Gastrocnemius medialis (tissue), 4 donors: ENCODE results near the gene TMEM218. TPM values are rescaled to one million over a fixed set of nuclear protein-coding genes. Genes with fewer than 3 reads are reported as not detected.

ENCODE experiments used
- ATAC-seq, 2 donors: fragments of 150-250 bp; one replicate each; pipeline ENCODE4 v1.9.1; 2016
- DNase-seq, 2 donors: peaks; one replicate each; pipeline ENCODE4 v3.0.0-alpha.2; 2019
- H3K27ac ChIP-seq, 4 donors: fragments of 200-600 bp; sonication (generic); 1 replicate in 1 of 4; 2 replicates in 3 of 4; pipeline ENCODE4 v1.5.1; 2016 to 2018; ENCODE audit warnings: mild to moderate bottlenecking in 2 of 4, moderate library complexity in 1 of 4
- H3K27me3 ChIP-seq, 3 donors: fragments of 200-600 bp; sonication (generic) in 2 of 3; 1 replicate in 1 of 3; 2 replicates in 2 of 3; pipeline versions ENCODE4 v1.5.1 to v1.6.0; 2016 to 2019; ENCODE audit warnings: mild to moderate bottlenecking in 1 of 3, moderate library complexity in 1 of 3
- H3K36me3 ChIP-seq, 2 donors: fragments of 200-600 bp; sonication (generic) in 1 of 2; one replicate each; pipeline ENCODE4 v1.5.1; 2017 to 2018
- H3K4me1 ChIP-seq, 2 donors: fragments of 200-600 bp; sonication (generic) in 1 of 2; one replicate each; pipeline ENCODE4 v1.5.1; 2016 to 2017; ENCODE audit warnings: mild to moderate bottlenecking in 2 of 2
- H3K4me3 ChIP-seq, 4 donors: fragments of 200-600 bp; sonication (generic) in 3 of 4; 1 replicate in 1 of 4; 2 replicates in 3 of 4; pipeline ENCODE4 v1.5.1; 2016 to 2019; ENCODE audit warnings: mild to moderate bottlenecking in 2 of 4
- H3K9me3 ChIP-seq, 3 donors: fragments of 200-600 bp; sonication (generic) in 2 of 3; 1 replicate in 1 of 3; 2 replicates in 2 of 3; pipeline ENCODE4 v1.5.1; 2016 to 2019
- CTCF ChIP-seq, 5 experiments: fragments of 450-650 bp in 3 of 5; fragments of 200-600 bp in 2 of 5; sonication (generic) in 2 of 5; IDR thresholded peaks in 4 of 5; conservative IDR thresholded peaks in 1 of 5; 1 replicate in 4 of 5; 2 replicates in 1 of 5; pipeline ENCODE4 v1.5.1; 2016 to 2019; ENCODE audit warnings: antibody characterized with exemption in 5 of 5, mild to moderate bottlenecking in 3 of 5, moderate library complexity in 3 of 5
- POLR2A ChIP-seq, 2 donors: fragments of 450-650 bp; IDR thresholded peaks; one replicate each; pipeline ENCODE4 v1.6.1; 2017; ENCODE audit warnings: antibody characterized with exemption in 2 of 2, mild to moderate bottlenecking in 2 of 2, moderate library complexity in 2 of 2
- in situ Hi-C, 4 donors: fragments of 200-750 bp; cut with MboI; loops; one replicate each; pipeline versions ENCODE4 v1.15.0 to v1.8.0; 2017; ENCODE audit warnings: low sequenced_read_pairs in 4 of 4
- intact Hi-C: fragments of 100-400 bp; cut with DNase I; formaldehyde crosslinking; loops from one replicate; pipeline ENCODE4 v1.15.1; 2023; ENCODE audit warnings: low total_unique reads
- total RNA-seq, 4 donors: library from RNA; depleted of rRNA; stranded (reverse); fragments of >200 nt; gene quantifications; one replicate each; pipeline versions ENCODE4 v1.1.0 to v1.2.3, GENCODE V29; 2016

The TMEM218 gene
- total RNA-seq, 4 donors from 2014 or later = 6.3 to 11.2 (median 9.4) TPM

- Histone ChIP-seq H3K4me3 (no peak overlapping the region), H3K27ac (no peak overlapping the region), H3K27me3 (no peaks in the 10 kb centered on the region), H3K9me3 (no peaks in the 10 kb centered on the region), H3K4me1 (peaks cover 11 to 15% of the 10 kb centered on the region in 2 donors), H3K36me3 (no peaks in the 10 kb centered on the region)
- TF ChIP-seq CTCF (IDR thresholded peaks at IDR 0.05 in 4 of 5, conservative IDR thresholded peaks at IDR 0.05 in 1 of 5) = no peak
- no peak for TF ChIP-seq POLR2A (IDR thresholded peaks at IDR 0.05)
- intact Hi-C loops = no loop called here
- no peak for DNase-seq
- no peak for ATAC-seq
- in situ Hi-C loops = loop anchor here in 1 of 4 donors (25.0 kb wide), 2 partner anchors 454 to 779 kb away; partner anchors contain the start of genes EI24 and HYLS1
Measured at GRCh38 chr11:125108469-125108868, 3.0 kb downstream of the TMEM218 start.

DNA sequence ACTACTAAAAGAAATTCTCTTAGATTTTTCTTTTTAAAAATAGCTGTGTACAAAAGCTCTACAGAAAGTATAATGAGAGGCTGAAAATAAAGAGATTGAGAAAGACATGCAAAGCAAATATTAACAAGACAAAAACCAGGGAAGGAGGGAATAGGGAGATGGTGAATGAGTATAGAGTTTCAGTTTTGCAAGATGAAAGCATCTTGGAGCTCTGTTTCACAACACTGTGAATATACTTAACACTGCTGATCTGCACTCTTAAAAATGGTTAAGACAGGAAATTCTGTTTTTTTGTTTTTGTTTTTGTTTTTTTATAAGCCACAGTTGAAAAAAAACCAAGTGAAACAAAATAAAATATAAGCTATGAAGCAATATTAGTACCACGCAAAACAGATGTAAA lies 5.5 kb downstream of the TMEM218 start:
- intact Hi-C loops = no loop called here
- Histone ChIP-seq H3K36me3 (peaks cover 0 to 5% of the 10 kb centered on the region in 2 donors), H3K27ac (no peak overlapping the region), H3K4me1 (peaks cover 5 to 7% of the 10 kb centered on the region in 2 donors), H3K9me3 (no peaks in the 10 kb centered on the region), H3K4me3 (no peak overlapping the region), H3K27me3 (no peaks in the 10 kb centered on the region)
- no peak for TF ChIP-seq POLR2A (IDR thresholded peaks at IDR 0.05)
- no peak for TF ChIP-seq CTCF (IDR thresholded peaks at IDR 0.05 in 4 of 5, conservative IDR thresholded peaks at IDR 0.05 in 1 of 5)
- DNase-seq = no peak
- ATAC-seq = peak in 1 of 2 donors; percentile 60
- in situ Hi-C loops = loop anchor here in 1 of 4 donors (25.0 kb wide), 2 partner anchors 456 to 781 kb away; partner anchors contain the start of genes EI24 and HYLS1

- no peak overlapping the region for H3K27ac ChIP-seq
- H3K27me3 ChIP-seq = no peaks in the 10 kb centered on the region
- ATAC-seq = no peak
- intact Hi-C loops = no loop called here
- peaks cover 0 to 20% of the 10 kb centered on the region in 2 donors for H3K36me3 ChIP-seq
- in situ Hi-C loops = loop anchor here in 1 of 4 donors (25.0 kb wide), 2 partner anchors 460 to 785 kb away; partner anchors contain the start of genes EI24 and HYLS1
- no peaks in the 10 kb centered on the region for H3K4me1 ChIP-seq
- H3K4me3 ChIP-seq = no peak overlapping the region
- TF ChIP-seq POLR2A (IDR thresholded peaks at IDR 0.05) (no peak), CTCF (IDR thresholded peaks at IDR 0.05 in 4 of 5, conservative IDR thresholded peaks at IDR 0.05 in 1 of 5) (no peak)
- H3K9me3 ChIP-seq = no peaks in the 10 kb centered on the region
- no peak for DNase-seq
Measured at GRCh38 chr11:125102510-125102909, 8.9 kb downstream of the TMEM218 start.

DNA sequence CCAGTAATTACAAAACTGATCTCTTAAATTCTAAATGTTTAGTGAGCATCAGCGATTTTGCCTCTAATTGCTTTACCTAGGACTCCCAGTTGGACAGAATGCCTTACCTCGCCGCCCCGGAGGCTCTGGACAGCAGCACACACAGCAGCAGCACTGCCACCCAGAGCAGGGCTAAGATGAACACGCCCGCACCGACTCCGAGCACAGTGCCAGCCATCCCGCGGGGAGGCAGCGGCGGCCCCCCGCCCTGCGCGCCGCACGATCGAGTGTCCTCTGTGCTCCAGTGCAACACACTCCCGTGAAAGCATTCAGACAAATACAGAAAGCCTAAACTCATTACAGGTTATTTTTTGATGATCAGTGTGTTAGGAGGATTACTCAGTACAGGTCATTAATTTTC lies 9.4 kb downstream of the TMEM218 start:
- no peak overlapping the region for H3K4me3 ChIP-seq
- no peaks in the 10 kb centered on the region for H3K27me3 ChIP-seq
- H3K4me1 ChIP-seq = no peaks in the 10 kb centered on the region
- intact Hi-C loops = no loop called here
- H3K9me3 ChIP-seq = no peaks in the 10 kb centered on the region
- no peak for TF ChIP-seq CTCF (IDR thresholded peaks at IDR 0.05 in 4 of 5, conservative IDR thresholded peaks at IDR 0.05 in 1 of 5)
- TF ChIP-seq POLR2A (IDR thresholded peaks at IDR 0.05) = no peak
- in situ Hi-C loops = loop anchor here in 1 of 4 donors (25.0 kb wide), 2 partner anchors 460 to 785 kb away; partner anchors contain the start of genes EI24 and HYLS1
- no peak overlapping the region for H3K27ac ChIP-seq
- ATAC-seq (no peak), DNase-seq (no peak)
- peaks cover 0 to 25% of the 10 kb centered on the region in 2 donors for H3K36me3 ChIP-seq
